Astrocyte of the hippocampus (primary cell): ENCODE results near the gene EEF1B2.
"Not testable (repeated sequence)": the region's sequence is repeated elsewhere in the genome, so short reads cannot be mapped to it uniquely, and the experiment has no call there.

ENCODE experiments used
- DNase-seq: peaks from one replicate; pipeline ENCODE4 v3.0.0; 2011; ENCODE audit warnings: low read depth, low spot score

Gene EEF1B2

GRCh38 chr2:206164261-206164862, 4.7 kb downstream of the EEF1B2 start:
- peak; percentile 66 for DNase-seq

GRCh38 chr2:206168230-206168629, 8.5 kb downstream of the EEF1B2 start:
- DNase-seq, result not testable (repeated sequence)

- not testable (repeated sequence) for DNase-seq
Observed at GRCh38 chr2:206171624-206172397, 12.1 kb downstream of the EEF1B2 start.

GRCh38 chr2:206173147-206173546, 13.5 kb downstream of the EEF1B2 start:
- no peak for DNase-seq

- peak; percentile 64 for DNase-seq
Observed at GRCh38 chr2:206176121-206176520, 16.4 kb downstream of the EEF1B2 start.

GRCh38 chr2:206176901-206177300, 17.2 kb downstream of the EEF1B2 start:
- DNase-seq, result no peak

GRCh38 chr2:206181526-206181925, 21.8 kb downstream of the EEF1B2 start:
- not testable (repeated sequence) for DNase-seq

GRCh38 chr2:206189691-206190090, 30.0 kb downstream of the EEF1B2 start:
- no peak for DNase-seq

- no peak for DNase-seq
Observed at GRCh38 chr2:206190111-206190510, 30.4 kb downstream of the EEF1B2 start.

- no peak for DNase-seq
Observed at GRCh38 chr2:206190689-206191088, 31.0 kb downstream of the EEF1B2 start.

- DNase-seq, result no peak
Observed at GRCh38 chr2:206192157-206192556, 32.5 kb downstream of the EEF1B2 start.

GRCh38 chr2:206193671-206194357, 34.1 kb downstream of the EEF1B2 start:
- DNase-seq, result no peak

- DNase-seq, result no peak
Observed at GRCh38 chr2:206198677-206199076, 39.0 kb downstream of the EEF1B2 start.

- no peak for DNase-seq
Observed at GRCh38 chr2:206201075-206201848, 41.6 kb downstream of the EEF1B2 start.

GRCh38 chr2:206202446-206202845, 42.8 kb downstream of the EEF1B2 start:
- DNase-seq, result no peak

- DNase-seq, result no peak
Observed at GRCh38 chr2:206203331-206203730, 43.6 kb downstream of the EEF1B2 start.

- DNase-seq, result no peak
Observed at GRCh38 chr2:206204710-206205109, 45.0 kb downstream of the EEF1B2 start.

- DNase-seq, result not testable (repeated sequence)
Observed at GRCh38 chr2:206207316-206207715, 47.6 kb downstream of the EEF1B2 start.

- DNase-seq, result no peak
Observed at GRCh38 chr2:206208900-206209299, 49.2 kb downstream of the EEF1B2 start.

GRCh38 chr2:206211657-206212255, 52.1 kb downstream of the EEF1B2 start:
- peak; percentile 39 for DNase-seq
